ENCODE data around the gene CHRNB2. TPM values are rescaled to one million over a fixed set of nuclear protein-coding genes. Genes with fewer than 3 reads are reported as not detected.
A peak's percentile ranks its signal among the peaks of the same experiment; 100 is the strongest.

CHRNB2 gene
- total RNA-seq, 1 donor from 2014 or later: 0.36 TPM

GRCh38 chr1:154611150-154611862, 43.7 kb downstream of the CHRNB2 start:
- DNase-seq (ENCODE audit: low spot score): peak; percentile 13

GRCh38 chr1:154614247-154614646, 46.7 kb downstream of the CHRNB2 start:
- no peak for DNase-seq (ENCODE audit: low spot score)

GRCh38 chr1:154614901-154615300, 47.3 kb downstream of the CHRNB2 start:
- no peak for DNase-seq (ENCODE audit: low spot score)

GRCh38 chr1:154615411-154615810, 47.8 kb downstream of the CHRNB2 start:
- no peak for DNase-seq (ENCODE audit: low spot score)

GRCh38 chr1:154616659-154617345, 49.2 kb downstream of the CHRNB2 start:
- DNase-seq (ENCODE audit: low spot score): no peak

GRCh38 chr1:154619181-154619948, 51.8 kb downstream of the CHRNB2 start:
- DNase-seq (ENCODE audit: low spot score): no peak

- no peak for DNase-seq (ENCODE audit: low spot score)
Observed at GRCh38 chr1:154620751-154621150, 53.2 kb downstream of the CHRNB2 start.

GRCh38 chr1:154621875-154622274, 54.3 kb downstream of the CHRNB2 start:
- DNase-seq (ENCODE audit: low spot score): no peak

- DNase-seq (ENCODE audit: low spot score): no peak
Observed at GRCh38 chr1:154622503-154623039, 55.0 kb downstream of the CHRNB2 start.

GRCh38 chr1:154623358-154623757, 55.8 kb downstream of the CHRNB2 start:
- no peak for DNase-seq (ENCODE audit: low spot score)

- DNase-seq (ENCODE audit: low spot score): no peak
Observed at GRCh38 chr1:154624746-154625643, 57.4 kb downstream of the CHRNB2 start.

GRCh38 chr1:154626456-154627256, 59.1 kb downstream of the CHRNB2 start:
- DNase-seq (ENCODE audit: low spot score): no peak

- DNase-seq (ENCODE audit: low spot score): peak; percentile 91
Observed at GRCh38 chr1:154627257-154628120, 59.9 kb downstream of the CHRNB2 start.

GRCh38 chr1:154628121-154628405, 60.5 kb downstream of the CHRNB2 start:
- DNase-seq (ENCODE audit: low spot score): no peak

GRCh38 chr1:154629061-154629674, 61.6 kb downstream of the CHRNB2 start:
- DNase-seq (ENCODE audit: low spot score): no peak

Data from ureter (tissue), 1 donor.